Mesothelial cell of epicardium (in vitro differentiated cells): ENCODE data around the gene LGALS9B. TPM values are rescaled to one million over a fixed set of nuclear protein-coding genes. Genes with fewer than 3 reads are reported as not detected.
"Not testable (repeated sequence)": the region's sequence is repeated elsewhere in the genome, so short reads cannot be mapped to it uniquely, and the experiment has no call there.

Source experiments
- DNase-seq, 2 experiments: peaks; one replicate each; pipeline ENCODE4 v3.0.0; 2021; ENCODE audit warnings: low spot score in 2 of 2; ENCODE audit not compliant: unreplicated experiment in 2 of 2
- H3K27ac Mint-ChIP-seq: 2 replicates; pipeline ENCODE4 v1.8.0; 2021; ENCODE audit warnings: mixed read lengths
- H3K27me3 Mint-ChIP-seq: 2 replicates; pipeline ENCODE4 v1.8.0; 2021; ENCODE audit warnings: low read depth, mixed read lengths
- H3K36me3 Mint-ChIP-seq: 2 replicates; pipeline ENCODE4 v1.8.0; 2021; ENCODE audit warnings: mixed read lengths
- H3K4me1 Mint-ChIP-seq: 2 replicates; pipeline ENCODE4 v1.8.0; 2021; ENCODE audit warnings: mixed read lengths
- H3K4me3 Mint-ChIP-seq: 2 replicates; pipeline ENCODE4 v1.8.0; 2021; ENCODE audit warnings: mild to moderate bottlenecking, moderate library complexity, mixed read lengths
- H3K9me3 Mint-ChIP-seq: 2 replicates; pipeline ENCODE4 v1.8.0; 2021; ENCODE audit warnings: mixed read lengths
- total RNA-seq: library from RNA; stranded (reverse); gene quantifications from 3 replicates; pipeline ENCODE4 v1.2.1, GENCODE V29; 2021
- TF ChIP-seq, protein P1 (sequence below): fragments of 200-600 bp; sonication (generic); IDR thresholded peaks from one replicate; pipeline ENCODE4 v1.5.0; 2021; ENCODE audit warnings: antibody characterized with exemption; ENCODE audit not compliant: unreplicated experiment

The LGALS9B gene
- total RNA-seq, 1 donor from 2014 or later: not detected

DNA sequence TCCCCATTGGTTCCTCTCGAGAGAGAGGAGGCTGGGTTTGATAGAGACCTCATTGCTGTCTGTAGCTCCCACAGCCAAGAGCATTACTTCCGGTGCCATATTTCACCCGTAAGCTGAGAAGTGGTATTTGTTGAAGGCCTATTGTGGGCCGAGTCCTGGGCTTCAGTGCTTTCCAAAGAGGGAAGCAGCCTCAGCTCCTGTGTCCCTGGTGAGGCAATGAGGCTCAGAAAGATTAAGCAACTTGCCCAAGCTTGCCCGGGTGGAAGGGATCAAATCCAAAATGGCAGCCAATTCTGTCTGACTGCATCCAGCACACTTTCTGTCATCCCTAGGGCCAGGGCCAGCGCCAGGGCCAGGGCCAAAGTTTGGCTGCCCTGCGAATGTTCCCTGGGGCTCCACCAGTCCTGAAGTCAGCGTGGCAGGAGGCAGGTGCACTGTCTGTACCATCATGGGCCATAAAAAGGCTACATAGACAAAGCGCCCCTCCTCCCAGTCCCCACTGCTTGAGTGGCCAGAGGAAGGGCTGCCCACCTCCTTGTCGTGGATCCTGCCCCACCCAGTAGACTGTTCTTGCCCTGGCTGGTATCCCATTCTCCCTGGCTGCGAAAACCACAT is 13.4 kb downstream of the LGALS9B start:
- H3K36me3 Mint-ChIP-seq, H3K4me1 Mint-ChIP-seq, DNase-seq, H3K9me3 Mint-ChIP-seq, H3K27ac Mint-ChIP-seq, H3K4me3 Mint-ChIP-seq, H3K27me3 Mint-ChIP-seq: not testable (repeated sequence)

DNA sequence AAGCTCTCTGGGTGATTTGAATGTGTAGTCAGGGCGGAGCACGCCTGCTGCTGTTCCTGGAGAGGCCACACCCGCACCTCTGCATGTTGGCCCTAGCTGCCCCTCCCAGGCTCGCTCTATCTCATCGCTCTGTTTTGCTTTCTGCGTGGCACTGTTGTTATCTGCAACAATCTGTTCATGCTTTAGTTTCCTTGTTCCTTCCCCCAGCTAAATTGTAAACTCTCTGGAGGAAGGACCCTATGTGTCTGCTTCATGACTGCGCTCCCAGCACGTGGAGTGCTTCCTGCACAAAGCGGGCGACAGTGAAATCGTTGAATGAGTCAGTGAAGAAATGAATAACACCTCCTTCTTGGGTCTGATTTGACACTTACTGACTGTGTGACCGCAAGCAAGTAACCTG is 16.5 kb downstream of the LGALS9B start:
- not testable (repeated sequence) for H3K4me1 Mint-ChIP-seq

DNA sequence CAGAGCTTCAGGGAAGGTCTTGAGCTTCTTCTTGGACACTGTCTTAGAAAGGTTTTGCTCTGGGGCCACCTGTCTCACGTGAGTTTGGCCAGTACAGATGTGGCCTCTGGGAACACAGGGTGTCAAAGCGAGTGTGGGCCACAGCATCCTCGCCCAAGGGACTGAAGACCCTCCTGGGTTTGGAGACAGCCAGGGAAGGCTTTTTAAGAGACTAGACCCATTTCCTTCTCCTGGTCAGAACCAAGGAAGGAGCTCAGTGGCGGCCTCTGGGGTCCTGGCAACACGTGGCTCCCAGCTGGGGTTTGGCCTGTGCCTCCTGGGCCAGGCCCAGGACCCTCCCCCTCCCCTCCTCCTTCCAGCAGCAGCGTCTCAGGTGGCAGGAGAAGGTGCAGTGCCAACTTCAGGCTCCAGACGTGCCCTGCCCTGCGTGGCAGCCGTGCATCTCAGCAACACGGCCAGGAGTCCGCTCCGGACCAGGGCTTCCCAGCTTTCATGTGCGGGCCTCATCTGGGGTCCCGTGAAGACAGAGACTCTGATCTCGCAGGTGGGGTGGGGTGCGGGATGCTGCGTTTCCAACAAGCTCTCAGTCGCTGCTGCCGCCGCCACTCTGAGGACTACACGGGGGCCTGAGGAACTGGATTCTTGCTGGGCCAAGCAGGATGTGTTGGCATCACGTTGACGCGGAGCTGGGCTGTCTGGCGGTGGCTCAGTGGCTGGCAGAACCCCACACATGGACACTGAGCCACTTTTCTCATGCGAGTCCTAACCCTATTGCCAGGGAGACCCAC is 19.6 kb downstream of the LGALS9B start:
- H3K36me3 Mint-ChIP-seq, H3K4me1 Mint-ChIP-seq, H3K4me3 Mint-ChIP-seq, H3K27ac Mint-ChIP-seq, H3K27me3 Mint-ChIP-seq, H3K9me3 Mint-ChIP-seq, DNase-seq: not testable (repeated sequence)

More for the DNA sequence above, 16.5 kb downstream of the LGALS9B start:
- H3K9me3 Mint-ChIP-seq, DNase-seq, H3K27me3 Mint-ChIP-seq, H3K36me3 Mint-ChIP-seq, H3K4me3 Mint-ChIP-seq, H3K27ac Mint-ChIP-seq: not testable (repeated sequence)

DNA sequence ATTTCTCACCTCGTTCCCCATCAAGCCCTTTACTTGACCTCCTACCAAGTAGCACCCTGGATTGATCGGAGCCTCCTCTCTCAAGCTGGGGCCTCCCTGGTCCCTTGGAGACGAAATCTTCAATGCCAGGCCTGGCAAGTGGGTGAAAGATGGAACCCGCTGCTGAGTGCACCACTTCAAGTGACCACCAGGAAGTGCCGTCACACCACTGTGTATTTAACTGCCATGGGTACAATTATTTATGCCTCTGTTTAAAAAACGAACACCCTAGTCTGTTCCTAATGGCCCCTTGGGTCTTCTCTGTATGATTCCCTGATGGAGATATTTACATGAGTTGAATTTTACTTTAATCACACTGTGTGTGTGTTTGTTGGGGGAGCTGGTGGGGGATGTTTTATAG is 20.4 kb downstream of the LGALS9B start:
- not testable (repeated sequence) for H3K9me3 Mint-ChIP-seq, H3K4me3 Mint-ChIP-seq, H3K27ac Mint-ChIP-seq, H3K36me3 Mint-ChIP-seq, H3K4me1 Mint-ChIP-seq, H3K27me3 Mint-ChIP-seq, DNase-seq
- TF ChIP-seq, protein P1, sequence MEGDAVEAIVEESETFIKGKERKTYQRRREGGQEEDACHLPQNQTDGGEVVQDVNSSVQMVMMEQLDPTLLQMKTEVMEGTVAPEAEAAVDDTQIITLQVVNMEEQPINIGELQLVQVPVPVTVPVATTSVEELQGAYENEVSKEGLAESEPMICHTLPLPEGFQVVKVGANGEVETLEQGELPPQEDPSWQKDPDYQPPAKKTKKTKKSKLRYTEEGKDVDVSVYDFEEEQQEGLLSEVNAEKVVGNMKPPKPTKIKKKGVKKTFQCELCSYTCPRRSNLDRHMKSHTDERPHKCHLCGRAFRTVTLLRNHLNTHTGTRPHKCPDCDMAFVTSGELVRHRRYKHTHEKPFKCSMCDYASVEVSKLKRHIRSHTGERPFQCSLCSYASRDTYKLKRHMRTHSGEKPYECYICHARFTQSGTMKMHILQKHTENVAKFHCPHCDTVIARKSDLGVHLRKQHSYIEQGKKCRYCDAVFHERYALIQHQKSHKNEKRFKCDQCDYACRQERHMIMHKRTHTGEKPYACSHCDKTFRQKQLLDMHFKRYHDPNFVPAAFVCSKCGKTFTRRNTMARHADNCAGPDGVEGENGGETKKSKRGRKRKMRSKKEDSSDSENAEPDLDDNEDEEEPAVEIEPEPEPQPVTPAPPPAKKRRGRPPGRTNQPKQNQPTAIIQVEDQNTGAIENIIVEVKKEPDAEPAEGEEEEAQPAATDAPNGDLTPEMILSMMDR: peak; percentile 48

DNA sequence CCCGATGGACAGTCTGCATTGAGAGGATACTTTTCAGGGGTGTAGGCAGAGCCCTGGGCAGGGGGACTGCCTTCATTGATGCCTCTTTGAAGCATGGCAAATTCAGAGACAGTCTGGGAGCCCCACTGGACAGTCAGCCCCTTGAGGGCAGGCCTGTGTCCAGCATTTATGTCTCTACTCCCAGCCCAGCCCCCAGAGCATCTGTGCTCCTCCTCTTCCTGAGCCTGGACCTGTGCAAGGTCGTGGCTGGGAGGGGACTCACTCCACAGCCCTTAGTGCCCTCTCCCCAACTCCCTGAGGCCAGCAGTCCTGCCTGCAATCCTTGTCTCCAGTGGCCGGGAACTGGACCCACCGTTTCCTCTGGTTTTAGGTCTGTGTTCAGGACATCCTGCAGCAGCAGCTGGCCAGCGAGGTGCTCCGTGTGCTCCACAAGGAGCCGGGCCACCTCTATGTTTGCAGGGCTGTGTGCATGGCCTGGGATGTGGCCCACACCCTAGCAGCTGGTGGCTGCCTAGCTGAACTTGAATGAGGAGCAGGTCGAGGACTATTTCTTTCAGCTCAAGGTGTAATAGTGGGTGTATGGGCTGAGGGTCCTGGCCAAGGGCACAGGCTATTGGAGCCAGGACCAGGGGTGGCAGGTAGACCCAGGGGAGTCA is 22.6 kb downstream of the LGALS9B start:
- H3K27ac Mint-ChIP-seq, DNase-seq, H3K36me3 Mint-ChIP-seq, H3K27me3 Mint-ChIP-seq, H3K4me1 Mint-ChIP-seq, H3K9me3 Mint-ChIP-seq, H3K4me3 Mint-ChIP-seq: not testable (repeated sequence)

DNA sequence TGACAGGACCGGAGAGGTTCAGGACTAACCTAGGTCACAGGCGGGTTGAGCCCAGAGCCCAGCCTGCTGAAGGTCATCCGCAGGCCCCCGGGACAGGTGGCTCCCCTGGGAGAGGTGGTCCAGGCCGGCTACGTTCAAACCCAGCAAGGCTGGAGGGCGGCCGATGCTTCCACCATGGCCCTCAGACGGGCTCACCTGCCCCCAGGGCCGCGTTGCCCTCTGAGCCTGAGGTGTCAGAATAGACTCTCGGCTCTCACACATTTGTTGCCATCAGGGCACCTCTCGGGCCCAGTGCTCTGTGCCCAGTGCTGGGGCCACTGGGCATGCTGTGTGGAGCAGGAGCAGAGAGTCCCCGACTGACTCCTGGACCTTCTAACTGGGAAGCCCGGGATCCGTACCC is 23.2 kb downstream of the LGALS9B start:
- not testable (repeated sequence) for H3K9me3 Mint-ChIP-seq, H3K4me1 Mint-ChIP-seq, H3K27me3 Mint-ChIP-seq, H3K27ac Mint-ChIP-seq, H3K4me3 Mint-ChIP-seq, DNase-seq, H3K36me3 Mint-ChIP-seq

DNA sequence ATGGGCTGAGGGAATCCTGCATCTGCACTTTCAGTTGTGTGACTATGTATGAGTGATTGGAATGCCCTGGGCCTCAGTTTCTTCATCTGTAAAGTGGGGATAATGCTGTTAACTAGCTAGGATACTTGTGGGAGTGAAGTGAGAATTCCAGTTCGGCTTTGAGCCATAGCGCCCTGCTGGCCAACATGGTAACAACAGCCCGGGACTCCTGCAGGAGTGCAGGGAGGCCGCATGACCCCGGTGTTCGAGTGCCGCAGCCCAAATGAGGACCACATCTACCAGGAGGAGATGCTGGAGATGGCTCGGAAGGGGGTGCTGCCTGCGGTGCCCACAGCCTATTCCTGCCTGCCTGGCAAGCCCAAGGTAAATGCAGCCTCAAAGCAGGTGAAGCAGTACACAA is 23.7 kb downstream of the LGALS9B start:
- H3K36me3 Mint-ChIP-seq, H3K4me3 Mint-ChIP-seq, H3K4me1 Mint-ChIP-seq, H3K27ac Mint-ChIP-seq, H3K9me3 Mint-ChIP-seq, H3K27me3 Mint-ChIP-seq, DNase-seq: not testable (repeated sequence)

DNA sequence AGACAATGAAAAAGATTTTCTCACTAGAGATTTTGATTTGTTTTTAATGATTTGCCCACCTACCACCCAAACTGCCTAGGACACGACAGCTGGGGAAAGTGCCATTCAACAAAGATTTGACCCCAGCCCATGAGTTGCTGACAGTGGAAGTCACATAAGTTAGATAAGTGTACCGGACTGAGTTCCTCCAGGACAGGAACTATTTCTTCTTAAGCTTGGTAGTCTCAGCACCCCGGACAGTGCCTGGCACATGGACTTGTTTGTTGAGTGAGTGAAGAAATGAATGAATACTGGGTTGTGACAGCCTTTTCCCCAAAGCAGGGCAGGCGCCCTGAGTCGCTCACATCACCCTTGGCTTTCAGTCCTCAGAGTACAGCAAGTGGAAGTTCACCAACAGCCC is 26.7 kb downstream of the LGALS9B start:
- H3K36me3 Mint-ChIP-seq, DNase-seq, H3K27ac Mint-ChIP-seq, H3K27me3 Mint-ChIP-seq, H3K4me1 Mint-ChIP-seq, H3K4me3 Mint-ChIP-seq, H3K9me3 Mint-ChIP-seq: not testable (repeated sequence)

DNA sequence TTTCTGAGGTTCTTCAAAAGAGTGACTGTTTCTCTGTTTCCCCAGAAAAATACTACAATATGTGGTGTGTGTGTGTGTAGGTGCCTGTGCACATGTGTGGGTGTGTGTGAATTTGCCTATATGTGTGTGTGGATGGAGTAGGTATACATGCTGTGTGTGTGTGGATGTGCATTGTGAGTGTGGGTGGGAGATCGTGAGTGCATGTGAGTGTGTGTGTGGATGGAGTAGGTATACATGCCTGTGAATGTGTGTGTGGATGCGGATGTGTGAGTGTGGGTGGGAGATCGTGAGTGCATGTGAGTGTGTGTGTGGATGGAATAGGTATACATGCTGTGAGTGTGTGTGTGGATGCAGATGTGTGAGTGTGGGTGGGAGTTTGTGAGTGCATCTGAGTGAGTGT is 32.2 kb downstream of the LGALS9B start:
- not testable (repeated sequence) for H3K4me1 Mint-ChIP-seq, H3K9me3 Mint-ChIP-seq, H3K4me3 Mint-ChIP-seq, H3K36me3 Mint-ChIP-seq, H3K27ac Mint-ChIP-seq, H3K27me3 Mint-ChIP-seq, DNase-seq

DNA sequence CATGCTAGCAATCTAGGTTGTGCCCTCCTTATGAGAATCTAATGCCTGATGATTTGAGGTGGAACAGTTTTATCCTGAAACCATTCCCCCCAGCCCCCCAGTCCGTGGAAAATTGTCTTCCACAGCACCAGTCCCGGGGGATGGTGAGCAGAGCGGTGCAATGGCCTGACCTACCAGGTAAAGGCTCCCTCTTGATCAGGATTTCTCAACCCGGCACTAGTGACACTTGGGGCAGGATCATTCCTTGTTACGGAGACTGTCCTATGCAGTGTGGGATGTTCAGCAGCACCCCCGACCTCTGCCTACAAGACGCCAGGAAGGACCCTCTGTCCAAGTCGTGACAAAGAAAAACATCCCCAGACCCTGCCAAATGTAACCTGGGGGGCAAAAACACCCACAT is 34.0 kb downstream of the LGALS9B start:
- not testable (repeated sequence) for H3K4me1 Mint-ChIP-seq, H3K4me3 Mint-ChIP-seq, H3K27ac Mint-ChIP-seq, H3K9me3 Mint-ChIP-seq, DNase-seq, H3K36me3 Mint-ChIP-seq, H3K27me3 Mint-ChIP-seq

DNA sequence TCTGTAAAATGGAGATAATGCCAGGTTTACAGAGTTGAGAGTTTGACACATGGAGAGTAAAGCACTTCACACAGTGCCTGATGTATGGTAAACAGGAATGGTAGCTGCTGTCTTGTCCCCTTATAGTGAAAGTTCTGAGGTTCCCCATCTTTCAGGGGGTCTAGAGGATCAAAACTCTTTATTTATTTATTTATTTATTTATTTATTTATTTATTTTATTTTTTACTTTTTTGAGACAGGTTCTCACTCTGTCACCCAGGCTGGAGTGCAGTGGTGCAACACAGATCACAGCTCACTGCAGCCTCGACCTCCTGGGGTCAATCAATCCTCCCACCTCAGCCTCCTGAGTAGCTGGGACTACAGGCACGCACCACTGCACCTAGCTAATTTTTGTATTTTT is 40.1 kb downstream of the LGALS9B start:
- H3K36me3 Mint-ChIP-seq, H3K9me3 Mint-ChIP-seq, H3K27ac Mint-ChIP-seq, H3K4me1 Mint-ChIP-seq, H3K27me3 Mint-ChIP-seq, H3K4me3 Mint-ChIP-seq, DNase-seq: not testable (repeated sequence)

DNA sequence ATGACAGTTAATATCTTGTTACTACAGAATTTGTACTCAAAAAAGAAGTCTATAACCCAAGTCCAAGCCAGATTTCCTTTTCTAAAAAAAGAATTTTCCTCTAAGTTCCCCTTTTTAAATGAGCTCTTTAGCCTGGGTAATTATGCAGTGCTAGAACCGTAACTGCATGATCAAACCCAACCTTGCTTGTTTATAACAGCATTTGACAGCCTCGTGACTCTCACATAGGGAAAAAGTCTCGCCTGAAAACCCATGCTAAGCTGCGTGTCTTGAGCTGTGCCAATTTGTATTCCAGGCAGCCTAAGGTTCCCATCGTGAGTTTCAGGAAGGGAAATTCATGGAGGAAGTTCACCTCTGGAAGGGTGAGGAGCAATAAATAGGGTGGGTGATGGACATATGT is 44.5 kb downstream of the LGALS9B start:
- not testable (repeated sequence) for H3K4me1 Mint-ChIP-seq, H3K36me3 Mint-ChIP-seq, H3K4me3 Mint-ChIP-seq, H3K27me3 Mint-ChIP-seq, H3K27ac Mint-ChIP-seq, DNase-seq, H3K9me3 Mint-ChIP-seq

DNA sequence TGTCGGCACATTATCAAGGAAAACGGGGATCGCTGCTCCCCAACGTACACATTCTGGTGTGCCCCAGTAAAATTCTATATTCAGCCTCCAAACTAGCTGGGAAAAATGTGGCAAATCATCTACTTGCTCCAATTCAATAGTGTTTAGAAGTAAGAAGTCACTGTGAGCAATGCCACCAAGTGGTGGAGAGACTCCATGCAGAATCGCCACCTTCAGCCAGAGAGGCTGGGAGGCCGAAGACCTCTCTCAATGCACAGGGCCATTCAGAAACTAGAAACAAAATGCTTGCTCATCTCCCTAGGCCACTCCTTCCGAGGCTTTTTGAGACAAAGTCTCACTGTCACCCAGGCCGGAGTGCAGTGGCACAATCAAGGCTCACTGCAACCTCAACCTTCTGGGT is 48.5 kb downstream of the LGALS9B start:
- H3K27me3 Mint-ChIP-seq, H3K9me3 Mint-ChIP-seq, H3K4me1 Mint-ChIP-seq, H3K4me3 Mint-ChIP-seq, H3K27ac Mint-ChIP-seq, DNase-seq, H3K36me3 Mint-ChIP-seq: not testable (repeated sequence)
